Mesendoderm (in vitro differentiated cells): ENCODE results near the gene SEZ6L.
A peak's percentile ranks its signal among the peaks of the same experiment; 100 is the strongest.

Source experiments
- DNase-seq: peaks from one replicate; pipeline ENCODE4 v3.0.0; 2013
- H2AK5ac ChIP-seq: 2 replicates; pipeline ENCODE4 v1.6.1; 2013; ENCODE audit warnings: low read length, inconsistent platforms
- H2BK120ac ChIP-seq: 2 replicates; pipeline ENCODE4 v1.6.1; 2013; ENCODE audit warnings: low read depth, mild to moderate bottlenecking, low read length, moderate library complexity, mixed read lengths
- H2BK15ac ChIP-seq: replicated peaks from 2 replicates; pipeline ENCODE4 v1.6.1; 2013; ENCODE audit warnings: low read depth, mild to moderate bottlenecking, moderate library complexity
- H2BK5ac ChIP-seq: 2 replicates; pipeline ENCODE4 v1.6.1; 2013; ENCODE audit warnings: low read length, inconsistent platforms
- H3K18ac ChIP-seq: 2 replicates; pipeline ENCODE4 v1.6.1; 2013; ENCODE audit warnings: mild to moderate bottlenecking, low read length, mixed read lengths
- H3K23ac ChIP-seq: one replicate; pipeline ENCODE4 v1.6.1; 2013; ENCODE audit warnings: low read length
- H3K27ac ChIP-seq: 2 replicates; pipeline ENCODE4 v1.5.1; 2013; ENCODE audit warnings: low read depth, mild to moderate bottlenecking, inconsistent platforms, low read length, moderate library complexity
- H3K27me3 ChIP-seq: 2 replicates; pipeline ENCODE4 v1.6.1; 2013; ENCODE audit warnings: low read length, control low read depth, mild to moderate bottlenecking, inconsistent platforms; ENCODE audit not compliant: insufficient read depth, poor library complexity
- H3K36me3 ChIP-seq: 2 replicates; pipeline ENCODE4 v1.6.1; 2013; ENCODE audit warnings: low read length, inconsistent platforms; ENCODE audit not compliant: control insufficient read depth, insufficient read depth
- H3K4ac ChIP-seq: one replicate; pipeline ENCODE4 v1.6.1; 2013; ENCODE audit warnings: low read depth, mild to moderate bottlenecking, low read length, moderate library complexity
- H3K4me1 ChIP-seq: 2 replicates; pipeline ENCODE4 v1.6.1; 2013; ENCODE audit warnings: low read depth, low read length, inconsistent platforms; ENCODE audit not compliant: control insufficient read depth
- H3K4me2 ChIP-seq: 2 replicates; pipeline ENCODE4 v1.6.1; 2013; ENCODE audit warnings: low read length
- H3K4me3 ChIP-seq: 2 replicates; pipeline ENCODE4 v1.5.1; 2013; ENCODE audit warnings: mild to moderate bottlenecking, low read length
- H3K56ac ChIP-seq: one replicate; pipeline ENCODE4 v1.6.1; 2013; ENCODE audit warnings: low read length
- H3K79me1 ChIP-seq: 2 replicates; pipeline ENCODE4 v1.6.1; 2013; ENCODE audit warnings: low read length, inconsistent platforms
- H3K79me2 ChIP-seq: 2 replicates; pipeline ENCODE4 v1.6.1; 2013; ENCODE audit warnings: mild to moderate bottlenecking, low read length; ENCODE audit not compliant: control insufficient read depth, insufficient read depth
- H3K9ac ChIP-seq: 2 replicates; pipeline ENCODE4 v1.6.1; 2013; ENCODE audit warnings: low read length, inconsistent platforms
- H4K5ac ChIP-seq: one replicate; pipeline ENCODE4 v1.6.1; 2013; ENCODE audit warnings: low read length
- H4K8ac ChIP-seq: one replicate; pipeline ENCODE4 v1.6.1; 2013; ENCODE audit warnings: low read depth, mild to moderate bottlenecking, control low read depth, low read length, moderate library complexity
- WGBS: extraction: QIAGEN DNeasy Blood & Tissue Kit; methylation state at CpG from one replicate; pipeline ENCODE4 v1.1.7; 2013; ENCODE audit warnings: low lambda C conversion rate, missing lambda C conversion rate; ENCODE audit not compliant: insufficient coverage; ENCODE audit errors: extremely low coverage; 5-methylcytosine and 5-hydroxymethylcytosine counted together

SEZ6L gene

GRCh38 chr22:26394777-26395176, 225.5 kb downstream of the SEZ6L start:
- Histone ChIP-seq H3K9ac (no peak overlapping the region), H4K8ac (no peak overlapping the region), H3K79me1 (no peaks in the 10 kb centered on the region), H2AK5ac (no peak overlapping the region), H2BK15ac (no peak overlapping the region), H3K27me3 (no peaks in the 10 kb centered on the region), H3K18ac (no peak overlapping the region), H3K79me2 (no peaks in the 10 kb centered on the region), H3K4me3 (no peak overlapping the region), H3K4me1 (no peaks in the 10 kb centered on the region), H2BK120ac (no peak overlapping the region), H3K4ac (no peak overlapping the region), H3K27ac (no peak overlapping the region), H3K56ac (no peak overlapping the region), H3K23ac (no peak overlapping the region), H2BK5ac (no peak overlapping the region), H4K5ac (no peak overlapping the region), H3K4me2 (no peak overlapping the region), H3K36me3 (no peaks in the 10 kb centered on the region)
- DNase-seq, result no peak
- no CpG with 5 or more reads among the region's 1 CpG for WGBS

- Histone ChIP-seq H2AK5ac (no peak overlapping the region), H3K4me2 (no peak overlapping the region), H3K4me3 (no peak overlapping the region), H3K18ac (no peak overlapping the region), H3K9ac (no peak overlapping the region), H3K79me1 (no peaks in the 10 kb centered on the region), H3K27ac (no peak overlapping the region), H4K5ac (no peak overlapping the region), H2BK120ac (no peak overlapping the region), H3K4ac (no peak overlapping the region), H2BK15ac (no peak overlapping the region), H4K8ac (no peak overlapping the region), H3K4me1 (no peaks in the 10 kb centered on the region), H3K27me3 (no peaks in the 10 kb centered on the region), H2BK5ac (no peak overlapping the region), H3K36me3 (no peaks in the 10 kb centered on the region), H3K79me2 (no peaks in the 10 kb centered on the region), H3K23ac (no peak overlapping the region), H3K56ac (no peak overlapping the region)
- no peak for DNase-seq
- no CpG with 5 or more reads among the region's 5 CpGs for WGBS
These were observed 226.7 kb downstream of the SEZ6L start for GRCh38 chr22:26395926-26396325.

- Histone ChIP-seq H3K4ac (no peak overlapping the region), H2BK120ac (no peak overlapping the region), H3K79me2 (no peaks in the 10 kb centered on the region), H3K27me3 (no peaks in the 10 kb centered on the region), H3K9ac (no peak overlapping the region), H2BK5ac (no peak overlapping the region), H3K4me1 (no peaks in the 10 kb centered on the region), H4K8ac (no peak overlapping the region), H3K4me2 (no peak overlapping the region), H2BK15ac (no peak overlapping the region), H3K36me3 (no peaks in the 10 kb centered on the region), H3K4me3 (no peak overlapping the region), H3K79me1 (no peaks in the 10 kb centered on the region), H2AK5ac (no peak overlapping the region), H4K5ac (no peak overlapping the region), H3K18ac (no peak overlapping the region), H3K23ac (no peak overlapping the region), H3K27ac (no peak overlapping the region), H3K56ac (no peak overlapping the region)
- WGBS, result no CpG with 5 or more reads among the region's 3 CpGs
- peak; percentile 77 for DNase-seq
These were observed 229.5 kb downstream of the SEZ6L start for GRCh38 chr22:26398741-26399153.

GRCh38 chr22:26399289-26399688, 230.0 kb downstream of the SEZ6L start:
- H3K4me2 ChIP-seq, result no peak overlapping the region
- no peak overlapping the region for H2BK120ac ChIP-seq
- H3K9ac ChIP-seq, result no peak overlapping the region
- no peak overlapping the region for H3K23ac ChIP-seq
- H4K5ac ChIP-seq, result no peak overlapping the region
- no peak overlapping the region for H2BK15ac ChIP-seq
- no peaks in the 10 kb centered on the region for H3K27me3 ChIP-seq
- peaks cover 2% of the 10 kb centered on the region for H3K4me1 ChIP-seq
- no peaks in the 10 kb centered on the region for H3K79me1 ChIP-seq
- no peak overlapping the region for H4K8ac ChIP-seq
- no peak overlapping the region for H3K4me3 ChIP-seq
- no peaks in the 10 kb centered on the region for H3K36me3 ChIP-seq
- no peak overlapping the region for H3K18ac ChIP-seq
- H3K4ac ChIP-seq, result no peak overlapping the region
- no CpG with 5 or more reads among the region's 1 CpG for WGBS
- H2AK5ac ChIP-seq, result no peak overlapping the region
- H3K79me2 ChIP-seq, result no peaks in the 10 kb centered on the region
- H3K27ac ChIP-seq, result no peak overlapping the region
- no peak overlapping the region for H2BK5ac ChIP-seq
- no peak overlapping the region for H3K56ac ChIP-seq
- DNase-seq, result no peak

GRCh38 chr22:26401726-26402125, 232.5 kb downstream of the SEZ6L start:
- DNase-seq, result peak; percentile 43
- no peak overlapping the region for H2BK5ac ChIP-seq
- no peak overlapping the region for H2AK5ac ChIP-seq
- H3K4ac ChIP-seq, result no peak overlapping the region
- peaks cover 6% of the 10 kb centered on the region for H3K4me1 ChIP-seq
- no peak overlapping the region for H3K9ac ChIP-seq
- H3K27ac ChIP-seq, result no peak overlapping the region
- no peak overlapping the region for H2BK120ac ChIP-seq
- H3K56ac ChIP-seq, result no peak overlapping the region
- no peak overlapping the region for H3K4me2 ChIP-seq
- H3K79me1 ChIP-seq, result no peaks in the 10 kb centered on the region
- no peak overlapping the region for H4K8ac ChIP-seq
- H3K18ac ChIP-seq, result no peak overlapping the region
- no peaks in the 10 kb centered on the region for H3K27me3 ChIP-seq
- H2BK15ac ChIP-seq, result no peak overlapping the region
- no peak overlapping the region for H3K4me3 ChIP-seq
- H3K79me2 ChIP-seq, result no peaks in the 10 kb centered on the region
- no CpG with 5 or more reads among the region's 5 CpGs for WGBS
- no peaks in the 10 kb centered on the region for H3K36me3 ChIP-seq
- H3K23ac ChIP-seq, result no peak overlapping the region
- H4K5ac ChIP-seq, result no peak overlapping the region

GRCh38 chr22:26404851-26405421, 235.7 kb downstream of the SEZ6L start:
- Histone ChIP-seq H3K4me1 (peaks cover 6% of the 10 kb centered on the region), H4K5ac (no peak overlapping the region), H3K79me2 (no peaks in the 10 kb centered on the region), H3K4me3 (no peak overlapping the region), H3K27me3 (no peaks in the 10 kb centered on the region), H2BK120ac (peak overlapping the region; percentile 77), H4K8ac (no peak overlapping the region), H3K4me2 (no peak overlapping the region), H3K79me1 (no peaks in the 10 kb centered on the region), H2AK5ac (no peak overlapping the region), H2BK15ac (no peak overlapping the region), H3K9ac (no peak overlapping the region), H3K4ac (no peak overlapping the region), H2BK5ac (peak overlapping the region; percentile 80), H3K36me3 (no peaks in the 10 kb centered on the region), H3K18ac (peak overlapping the region; percentile 83), H3K23ac (no peak overlapping the region), H3K27ac (peak overlapping the region; percentile 88), H3K56ac (no peak overlapping the region)
- peak; percentile 93 for DNase-seq
- no CpG with 5 or more reads among the region's 6 CpGs for WGBS
